ENCODE results near the gene EFHD2. TPM values are rescaled to one million over a fixed set of nuclear protein-coding genes. Genes with fewer than 3 reads are reported as not detected.
A peak's percentile ranks its signal among the peaks of the same experiment; 100 is the strongest.
"Not testable (repeated sequence)": the region's sequence is repeated elsewhere in the genome, so short reads cannot be mapped to it uniquely, and the experiment has no call there.

EFHD2 gene
- total RNA-seq, 2 experiments from 2014 or later: 45.6 to 45.8 TPM

- no peak overlapping the region for H3K4me3 Mint-ChIP-seq
- DNase-seq (no peak), ATAC-seq (no peak)
- ChIA-PET CTCF (no interaction called here), POLR2A (no interaction called here)
- intact Hi-C loops (cut with micrococcal nuclease): no loop called here
- H3K4me1 Mint-ChIP-seq (ENCODE audit: low read depth): peaks cover 8% of the 10 kb centered on the region
- no peak overlapping the region for H3K27ac Mint-ChIP-seq
- TF ChIP-seq CTCF (IDR thresholded peaks at IDR 0.05): no peak
- no peaks in the 10 kb centered on the region for H3K36me3 Mint-ChIP-seq (ENCODE audit: low read depth)
- H3K27me3 Mint-ChIP-seq: peaks cover 18% of the 10 kb centered on the region
- H3K9me3 Mint-ChIP-seq: no peaks in the 10 kb centered on the region
Observed at GRCh38 chr1:15383810-15384209, 25.9 kb upstream of the EFHD2 start.

- no peak for TF ChIP-seq CTCF (IDR thresholded peaks at IDR 0.05)
- Mint-ChIP-seq H3K9me3 (no peaks in the 10 kb centered on the region), H3K27ac (no peak overlapping the region), H3K4me1 (ENCODE audit: low read depth) (peaks cover 8% of the 10 kb centered on the region), H3K27me3 (peaks cover 17% of the 10 kb centered on the region), H3K4me3 (no peak overlapping the region), H3K36me3 (ENCODE audit: low read depth) (no peaks in the 10 kb centered on the region)
- DNase-seq: no peak
- CTCF ChIA-PET: no interaction called here
- intact Hi-C loops (cut with micrococcal nuclease): no loop called here
- no peak for ATAC-seq
- POLR2A ChIA-PET: no interaction called here
Observed at GRCh38 chr1:15384301-15384901, 25.3 kb upstream of the EFHD2 start.

GRCh38 chr1:15385420-15385819 lies 24.3 kb upstream of the EFHD2 start:
- ATAC-seq (no peak), DNase-seq (no peak)
- H3K27me3 Mint-ChIP-seq: peaks cover 16% of the 10 kb centered on the region
- TF ChIP-seq CTCF (IDR thresholded peaks at IDR 0.05): no peak
- no peaks in the 10 kb centered on the region for H3K9me3 Mint-ChIP-seq
- H3K27ac Mint-ChIP-seq: no peak overlapping the region
- H3K4me1 Mint-ChIP-seq (ENCODE audit: low read depth): peaks cover 8% of the 10 kb centered on the region
- POLR2A ChIA-PET: interaction anchor here (0.7 to 1.2 kb wide), 2 partner anchors 12 to 50 kb away, joined by 3 read pairs; no protein-coding TSS in a partner anchor
- CTCF ChIA-PET: interaction anchor here (1.3 kb wide), 2 partner anchors 46 to 62 kb away, joined by 4 to 5 read pairs; no protein-coding TSS in a partner anchor
- intact Hi-C loops (cut with micrococcal nuclease): no loop called here
- no peak overlapping the region for H3K4me3 Mint-ChIP-seq
- H3K36me3 Mint-ChIP-seq (ENCODE audit: low read depth): no peaks in the 10 kb centered on the region

GRCh38 chr1:15386164-15386749 lies 23.4 kb upstream of the EFHD2 start:
- POLR2A ChIA-PET: interaction anchor here (0.7 to 1.2 kb wide), 2 partner anchors 13 to 51 kb away, joined by 3 read pairs; no protein-coding TSS in a partner anchor
- intact Hi-C loops (cut with micrococcal nuclease): no loop called here
- Mint-ChIP-seq H3K36me3 (ENCODE audit: low read depth) (no peaks in the 10 kb centered on the region), H3K4me1 (ENCODE audit: low read depth) (peaks cover 8% of the 10 kb centered on the region), H3K27ac (no peak overlapping the region), H3K27me3 (peaks cover 16% of the 10 kb centered on the region), H3K4me3 (no peak overlapping the region), H3K9me3 (no peaks in the 10 kb centered on the region)
- ATAC-seq (peak; percentile 70), DNase-seq (peak; percentile 47)
- CTCF ChIA-PET: interaction anchor here (1.0 to 1.4 kb wide), 4 partner anchors 9 to 63 kb away, joined by 3 to 5 read pairs (median 4); no protein-coding TSS in a partner anchor
- TF ChIP-seq CTCF (IDR thresholded peaks at IDR 0.05): no peak

GRCh38 chr1:15388201-15388880 lies 21.3 kb upstream of the EFHD2 start:
- no peak overlapping the region for H3K27ac Mint-ChIP-seq
- no peaks in the 10 kb centered on the region for H3K9me3 Mint-ChIP-seq
- ATAC-seq: no peak
- H3K4me3 Mint-ChIP-seq: no peak overlapping the region
- ChIA-PET CTCF (no interaction called here), POLR2A (no interaction called here)
- peaks cover 8% of the 10 kb centered on the region for H3K4me1 Mint-ChIP-seq (ENCODE audit: low read depth)
- no peak for TF ChIP-seq CTCF (IDR thresholded peaks at IDR 0.05)
- no peak for DNase-seq
- intact Hi-C loops (cut with micrococcal nuclease): no loop called here
- peaks cover 16% of the 10 kb centered on the region for H3K27me3 Mint-ChIP-seq
- no peaks in the 10 kb centered on the region for H3K36me3 Mint-ChIP-seq (ENCODE audit: low read depth)

GRCh38 chr1:15389828-15390227 lies 19.9 kb upstream of the EFHD2 start:
- H3K27ac Mint-ChIP-seq; CTCF ChIA-PET; ATAC-seq; DNase-seq; intact Hi-C loops (cut with micrococcal nuclease); H3K4me1 Mint-ChIP-seq (ENCODE audit: low read depth); H3K36me3 Mint-ChIP-seq (ENCODE audit: low read depth); POLR2A ChIA-PET; H3K9me3 Mint-ChIP-seq; H3K4me3 Mint-ChIP-seq: not testable (repeated sequence)
- peaks cover 12% of the 10 kb centered on the region for H3K27me3 Mint-ChIP-seq

All from activated CD8-positive, alpha-beta T cell treated with anti-CD3 and anti-CD28 coated beads for 36 hours (primary cell).